Mesodermal cell (in vitro differentiated cells): ENCODE data around the gene JAK3.
"Not testable (repeated sequence)": the region's sequence is repeated elsewhere in the genome, so short reads cannot be mapped to it uniquely, and the experiment has no call there.

ENCODE experiments used
- H3K27ac ChIP-seq: 2 replicates; pipeline ENCODE4 v1.7.0; 2013; ENCODE audit warnings: mild to moderate bottlenecking, low read depth, low read length, moderate library complexity; ENCODE audit not compliant: severe bottlenecking
- H3K36me3 ChIP-seq: 2 replicates; pipeline ENCODE4 v1.7.1; 2013; ENCODE audit warnings: mild to moderate bottlenecking, low read length, moderate library complexity; ENCODE audit not compliant: control insufficient read depth, insufficient read depth
- H3K4me1 ChIP-seq: one replicate; pipeline ENCODE4 v1.7.1; 2013; ENCODE audit warnings: mild to moderate bottlenecking, low read length; ENCODE audit not compliant: insufficient read depth, control insufficient read depth, poor library complexity, severe bottlenecking
- H3K4me3 ChIP-seq: 2 replicates; pipeline ENCODE4 v1.7.0; 2013; ENCODE audit warnings: low read length, control low read depth, mild to moderate bottlenecking; ENCODE audit not compliant: insufficient read depth, poor library complexity, severe bottlenecking; ENCODE audit errors: extremely low read depth
- H3K9me3 ChIP-seq: 2 replicates; pipeline ENCODE4 v1.7.1; 2013; ENCODE audit warnings: mild to moderate bottlenecking, low read length, moderate library complexity; ENCODE audit not compliant: control insufficient read depth
- WGBS, 2 experiments: methylation state at CpG; one replicate each; pipeline ENCODE4 v1.1.5; 2013; ENCODE audit warnings: missing lambda C conversion rate in 2 of 2; ENCODE audit not compliant: insufficient coverage in 2 of 2; 5-methylcytosine and 5-hydroxymethylcytosine counted together

Gene JAK3

GRCh38 chr19:17787274-17787913 lies 60.4 kb downstream of the JAK3 start:
- no peak overlapping the region for H3K4me3 ChIP-seq
- no peaks in the 10 kb centered on the region for H3K36me3 ChIP-seq
- H3K4me1 ChIP-seq = peaks cover 4% of the 10 kb centered on the region
- H3K27ac ChIP-seq = no peak overlapping the region
- no peaks in the 10 kb centered on the region for H3K9me3 ChIP-seq
- 89 to 91% methylated on average over 8 to 13 of the region's 14 CpGs for WGBS, 2 experiments

GRCh38 chr19:17784201-17785008 lies 63.4 kb downstream of the JAK3 start:
- 76% methylated on average over 28 to 31 of the region's 32 CpGs for whole genome bisulfite sequencing, 2 experiments
- Histone ChIP-seq H3K4me3 (no peak overlapping the region), H3K36me3 (no peaks in the 10 kb centered on the region), H3K9me3 (no peaks in the 10 kb centered on the region), H3K27ac (no peak overlapping the region), H3K4me1 (no peaks in the 10 kb centered on the region)

- H3K36me3 ChIP-seq, H3K9me3 ChIP-seq, H3K4me3 ChIP-seq, H3K4me1 ChIP-seq, H3K27ac ChIP-seq: not testable (repeated sequence)
- 92 to 93% methylated on average over 2 to 3 of the region's 5 CpGs for WGBS, 2 experiments
These were observed 64.1 kb downstream of the JAK3 start for GRCh38 chr19:17783721-17784120.

GRCh38 chr19:17780781-17781180 lies 67.0 kb downstream of the JAK3 start:
- no peak overlapping the region for H3K4me3 ChIP-seq
- no peaks in the 10 kb centered on the region for H3K9me3 ChIP-seq
- H3K27ac ChIP-seq = no peak overlapping the region
- no peaks in the 10 kb centered on the region for H3K4me1 ChIP-seq
- no peaks in the 10 kb centered on the region for H3K36me3 ChIP-seq
- 86 to 88% methylated on average over 1 to 2 of the region's 2 CpGs for WGBS, 2 experiments

GRCh38 chr19:17778968-17779929 lies 68.5 kb downstream of the JAK3 start:
- Histone ChIP-seq H3K36me3 (no peaks in the 10 kb centered on the region), H3K9me3 (no peaks in the 10 kb centered on the region), H3K27ac (no peak overlapping the region), H3K4me3 (peak overlapping the region; percentile 31), H3K4me1 (no peaks in the 10 kb centered on the region)
- WGBS, 2 experiments = 17 to 24% methylated on average over 17 to 21 of the region's 25 CpGs

- H3K36me3 ChIP-seq = no peaks in the 10 kb centered on the region
- 10 to 12% methylated on average over 29 to 31 of the region's 37 CpGs for WGBS, 2 experiments
- H3K27ac ChIP-seq = no peak overlapping the region
- H3K4me3 ChIP-seq = peak overlapping the region; percentile 31
- H3K4me1 ChIP-seq = no peaks in the 10 kb centered on the region
- H3K9me3 ChIP-seq = no peaks in the 10 kb centered on the region
These were observed 69.4 kb downstream of the JAK3 start for GRCh38 chr19:17778251-17778967.

GRCh38 chr19:17777840-17778239 lies 69.9 kb downstream of the JAK3 start:
- H3K4me3 ChIP-seq, H3K27ac ChIP-seq, H3K4me1 ChIP-seq, H3K9me3 ChIP-seq, H3K36me3 ChIP-seq: not testable (repeated sequence)
- WGBS, 2 experiments = 95 to 96% methylated on average over 6 to 8 of the region's 10 CpGs

GRCh38 chr19:17775991-17776803 lies 71.6 kb downstream of the JAK3 start:
- Histone ChIP-seq H3K4me1 (no peaks in the 10 kb centered on the region), H3K27ac (no peak overlapping the region), H3K9me3 (no peaks in the 10 kb centered on the region), H3K4me3 (no peak overlapping the region), H3K36me3 (no peaks in the 10 kb centered on the region)
- 86 to 89% methylated on average over 17 to 24 of the region's 27 CpGs for WGBS, 2 experiments

GRCh38 chr19:17775245-17775927 lies 72.4 kb downstream of the JAK3 start:
- Histone ChIP-seq H3K4me1 (no peaks in the 10 kb centered on the region), H3K36me3 (no peaks in the 10 kb centered on the region), H3K4me3 (no peak overlapping the region), H3K9me3 (no peaks in the 10 kb centered on the region), H3K27ac (no peak overlapping the region)
- WGBS, 2 experiments = 53 to 55% methylated on average over 11 to 15 of the region's 16 CpGs
